SK-N-MC (cell line): ENCODE results near the gene CLASP1.
"Not testable (repeated sequence)": the region's sequence is repeated elsewhere in the genome, so short reads cannot be mapped to it uniquely, and the experiment has no call there.

Source experiments
- DNase-seq: peaks from one replicate; pipeline ENCODE4 v3.0.0-alpha.2; 2011; ENCODE audit warnings: low read depth, low spot score
- H3K27ac ChIP-seq: fragments of 200-600 bp; sonication (generic); 2 replicates; pipeline ENCODE4 v1.5.1; 2016; ENCODE audit warnings: mixed run types
- H3K36me3 ChIP-seq: fragments of 200-600 bp; sonication (generic); 2 replicates; pipeline ENCODE4 v1.6.1; 2017; ENCODE audit warnings: antibody characterized with exemption, low read length, mixed read lengths; ENCODE audit not compliant: insufficient read depth
- H3K4me3 ChIP-seq: fragments of 200-600 bp; sonication (generic); 2 replicates; pipeline ENCODE4 v1.5.1; 2016
- H3K9ac ChIP-seq: fragments of 200-600 bp; sonication (generic); 2 replicates; pipeline ENCODE4 v1.8.0; 2017; ENCODE audit warnings: mixed run types, mixed read lengths; ENCODE audit not compliant: insufficient read length
- H3K9me3 ChIP-seq: fragments of 200-600 bp; sonication (generic); 2 replicates; pipeline ENCODE4 v1.6.1; 2017; ENCODE audit warnings: low read depth, mild to moderate bottlenecking, antibody characterized with exemption, low read length, moderate library complexity, mixed read lengths
- EZH2 ChIP-seq: fragments of 200-600 bp; sonication (generic); IDR thresholded peaks from one replicate; pipeline ENCODE4 v1.6.1; 2017; ENCODE audit warnings: antibody characterized with exemption
- FOXP2 ChIP-seq: optimal IDR thresholded peaks from 2 replicates; pipeline ENCODE3; 2011; ENCODE audit warnings: mild to moderate bottlenecking, moderate library complexity; ENCODE audit not compliant: insufficient read depth; ENCODE audit errors: extremely low read length, control extremely low read depth
- POLR2AphosphoS5 ChIP-seq: IDR thresholded peaks from 2 replicates; pipeline ENCODE4 v1.6.1; 2012; ENCODE audit warnings: mild to moderate bottlenecking, low read depth, low read length, borderline replicate concordance

CLASP1 gene

GRCh38 chr2:121480826-121481225, 168.4 kb downstream of the CLASP1 start:
- no peak for TF ChIP-seq EZH2
- no peak for TF ChIP-seq POLR2AphosphoS5
- peak; percentile 56 for TF ChIP-seq FOXP2
- peak overlapping the region; percentile 36; the same call in 1 of the 2 replicates for H3K4me3 ChIP-seq
- DNase-seq: peak; percentile 64
- no peaks in the 10 kb centered on the region for H3K36me3 ChIP-seq
- no peak overlapping the region for H3K9ac ChIP-seq
- H3K9me3 ChIP-seq: no peaks in the 10 kb centered on the region
- peak overlapping the region; percentile 81; the same call in 1 of the 2 replicates for H3K27ac ChIP-seq

DNA sequence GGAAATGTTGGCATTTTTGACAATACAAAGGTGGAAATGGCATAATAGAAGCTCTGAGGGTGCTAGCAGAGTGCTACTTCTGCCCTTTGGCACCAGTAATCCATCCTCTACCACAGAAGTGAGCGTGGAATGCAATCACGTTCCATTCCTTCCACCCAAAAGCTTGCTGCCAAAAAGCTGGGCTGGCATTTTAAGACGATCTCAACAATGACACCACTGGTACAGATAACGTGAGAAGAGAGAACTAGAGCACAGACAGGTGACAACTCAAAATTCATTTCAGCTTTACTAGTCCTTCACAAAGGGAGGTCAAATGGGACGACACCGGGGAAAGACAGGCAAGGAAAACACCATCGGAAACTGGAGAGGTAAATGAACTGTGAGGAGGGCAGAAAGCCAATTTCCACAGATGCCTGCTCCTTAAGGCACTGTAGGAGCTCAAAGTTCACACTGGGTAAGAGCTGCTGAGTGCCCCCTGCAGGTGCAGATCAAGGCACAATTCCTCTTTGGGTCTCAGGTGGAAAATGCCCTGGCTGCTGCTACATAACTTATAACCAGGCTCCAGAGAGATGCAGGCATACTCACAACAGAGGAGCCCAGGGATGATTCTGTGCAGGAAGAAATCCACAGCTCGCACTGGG, 169.3 kb downstream of the CLASP1 start:
- TF ChIP-seq EZH2: no peak
- TF ChIP-seq POLR2AphosphoS5: no peak
- no peak for TF ChIP-seq FOXP2
- Histone ChIP-seq H3K27ac (peak overlapping the region; percentile 81), H3K9ac (no peak overlapping the region), H3K4me3 (peak overlapping the region; percentile 51), H3K36me3 (no peaks in the 10 kb centered on the region), H3K9me3 (no peaks in the 10 kb centered on the region)
- no peak for DNase-seq

- Histone ChIP-seq H3K9ac (no peak overlapping the region), H3K27ac (peak overlapping the region; percentile 81), H3K4me3 (peak overlapping the region; percentile 51), H3K36me3 (no peaks in the 10 kb centered on the region), H3K9me3 (no peaks in the 10 kb centered on the region)
- TF ChIP-seq POLR2AphosphoS5: no peak
- TF ChIP-seq FOXP2: no peak
- no peak for TF ChIP-seq EZH2
- DNase-seq: no peak
Observed at GRCh38 chr2:121478996-121479745, 170.1 kb downstream of the CLASP1 start.

GRCh38 chr2:121478358-121478995, 170.8 kb downstream of the CLASP1 start:
- not testable (repeated sequence) for H3K9ac ChIP-seq, H3K9me3 ChIP-seq

GRCh38 chr2:121476684-121477083, 172.6 kb downstream of the CLASP1 start:
- H3K9me3 ChIP-seq: no peaks in the 10 kb centered on the region
- H3K27ac ChIP-seq: no peak overlapping the region
- H3K9ac ChIP-seq: no peak overlapping the region
- no peak for DNase-seq
- H3K36me3 ChIP-seq: no peaks in the 10 kb centered on the region
- TF ChIP-seq EZH2: no peak
- no peak for TF ChIP-seq FOXP2
- TF ChIP-seq POLR2AphosphoS5: no peak
- no peak overlapping the region for H3K4me3 ChIP-seq

More at GRCh38 chr2:121478358-121478995, 170.8 kb downstream of the CLASP1 start:
- peak overlapping the region; percentile 81; the same call in 1 of the 2 replicates for H3K27ac ChIP-seq
- H3K4me3 ChIP-seq, DNase-seq, H3K36me3 ChIP-seq: not testable (repeated sequence)

DNA sequence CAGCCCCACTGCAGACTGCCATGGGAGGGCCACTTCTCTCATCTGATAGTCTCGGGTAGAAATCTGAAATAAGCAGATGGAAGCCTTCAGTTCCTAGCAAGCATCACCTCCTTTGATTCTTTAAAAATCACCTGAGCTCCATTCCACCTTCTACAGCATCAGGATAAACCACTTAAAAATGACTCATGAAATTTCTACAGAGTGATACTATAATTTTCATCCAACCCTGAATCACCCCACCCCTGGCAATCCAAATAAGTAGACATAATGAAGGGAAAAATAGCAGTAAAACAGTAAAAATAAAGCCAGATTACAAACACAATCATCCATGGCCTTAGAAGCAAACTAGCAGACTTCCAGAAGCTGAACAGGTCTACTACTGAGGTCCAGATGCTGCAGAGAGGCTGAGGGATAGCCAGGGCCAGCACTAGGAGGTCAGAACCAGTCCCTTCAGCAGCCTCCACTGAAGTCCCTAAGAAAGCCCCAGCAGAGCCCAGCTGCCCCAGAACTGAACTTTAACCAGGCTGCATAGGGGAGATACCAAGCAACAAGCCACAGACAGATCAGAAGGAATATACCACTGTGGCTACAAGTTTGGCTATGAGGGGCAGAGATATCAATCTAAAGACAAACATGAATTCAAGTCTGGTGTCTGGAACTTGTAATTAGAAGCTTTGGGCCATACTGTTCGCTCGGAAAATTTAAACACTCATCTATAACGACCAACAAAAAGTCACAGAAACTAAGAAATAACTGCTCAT, 173.3 kb downstream of the CLASP1 start:
- TF ChIP-seq POLR2AphosphoS5 (no peak), EZH2 (no peak), FOXP2 (no peak)
- Histone ChIP-seq H3K4me3 (no peak overlapping the region), H3K9me3 (no peaks in the 10 kb centered on the region), H3K27ac (no peak overlapping the region), H3K36me3 (peaks cover 2% of the 10 kb centered on the region), H3K9ac (no peak overlapping the region)
- no peak for DNase-seq

GRCh38 chr2:121473512-121473911, 175.8 kb downstream of the CLASP1 start:
- no peak overlapping the region for H3K9ac ChIP-seq
- H3K4me3 ChIP-seq: no peak overlapping the region
- peaks cover 23% of the 10 kb centered on the region for H3K36me3 ChIP-seq
- H3K27ac ChIP-seq: peak overlapping the region; percentile 85
- TF ChIP-seq FOXP2 (no peak), EZH2 (no peak), POLR2AphosphoS5 (no peak)
- no peaks in the 10 kb centered on the region for H3K9me3 ChIP-seq
- DNase-seq: no peak
